ENCODE measurements around the gene MT2A. TPM values are rescaled to one million over a fixed set of nuclear protein-coding genes. Genes with fewer than 3 reads are reported as not detected.
"Not testable (repeated sequence)": the region's sequence is repeated elsewhere in the genome, so short reads cannot be mapped to it uniquely, and the experiment has no call there.

The MT2A gene
- total RNA-seq, result 100 to 1,000 TPM; 147 to 411 TPM
- long read RNA-seq, result 0 reads

DNA sequence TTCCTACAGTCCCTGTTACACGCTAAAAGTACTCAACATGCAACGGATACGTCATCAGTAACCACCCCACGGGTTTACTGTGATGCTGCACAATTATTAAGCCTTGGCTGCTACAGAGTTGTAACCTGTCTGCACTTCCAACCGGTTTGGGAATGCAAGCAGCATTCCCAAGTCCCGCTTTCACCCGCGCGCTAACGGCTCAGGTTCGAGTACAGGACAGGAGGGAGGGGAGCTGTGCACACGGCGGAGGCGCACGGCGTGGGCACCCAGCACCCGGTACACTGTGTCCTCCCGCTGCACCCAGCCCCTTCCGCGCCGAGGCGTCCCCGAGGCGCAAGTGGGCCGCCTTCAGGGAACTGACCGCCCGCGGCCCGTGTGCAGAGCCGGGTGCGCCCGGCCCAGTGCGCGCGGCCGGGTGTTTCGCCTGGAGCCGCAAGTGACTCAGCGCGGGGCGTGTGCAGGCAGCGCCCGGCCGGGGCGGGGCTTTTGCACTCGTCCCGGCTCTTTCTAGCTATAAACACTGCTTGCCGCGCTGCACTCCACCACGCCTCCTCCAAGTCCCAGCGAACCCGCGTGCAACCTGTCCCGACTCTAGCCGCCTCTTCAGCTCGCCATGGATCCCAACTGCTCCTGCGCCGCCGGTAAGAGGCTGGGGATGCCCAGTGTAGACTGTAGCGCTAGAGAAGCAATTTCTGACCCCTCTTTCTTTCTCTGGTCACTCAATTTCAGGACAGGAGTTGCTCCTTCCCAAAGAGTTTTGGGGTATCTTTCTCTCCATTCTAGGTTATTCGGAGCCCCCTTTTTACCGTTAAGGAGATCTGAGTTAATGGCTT lies at the start of gene MT2A:
TSS of gene MT2A (plus strand) at position 542 of the 833 bp plus-strand sequence. CDS start at position 614, 72 bp downstream.
- peak; percentile 83 to 85 for ATAC-seq
- peak; percentile 97 for DNase-seq
- intact Hi-C loops (cut with DNase I), result no loop called here

DNA sequence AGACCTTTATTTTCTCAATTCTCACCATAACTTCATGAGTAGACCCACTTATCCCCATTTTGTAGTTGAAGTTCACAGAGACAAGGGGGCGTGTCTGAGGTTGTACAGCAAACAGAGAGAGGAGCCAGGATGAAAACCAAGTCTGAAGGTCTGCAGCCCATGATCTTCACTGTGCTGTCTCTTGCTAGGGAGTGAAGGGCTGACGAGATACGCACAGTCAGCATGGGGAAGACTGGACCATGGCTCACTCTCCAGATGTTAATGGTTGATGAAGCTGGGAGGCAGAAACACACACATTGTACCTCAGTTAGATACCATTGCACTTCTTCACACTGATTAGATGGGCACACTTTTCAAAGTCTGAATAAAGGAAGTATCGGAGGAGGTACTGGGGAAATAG lies 49.3 kb upstream of the MT2A start:
- intact Hi-C loops (cut with DNase I), result no loop called here
- DNase-seq (no peak), ATAC-seq (no peak)

DNA sequence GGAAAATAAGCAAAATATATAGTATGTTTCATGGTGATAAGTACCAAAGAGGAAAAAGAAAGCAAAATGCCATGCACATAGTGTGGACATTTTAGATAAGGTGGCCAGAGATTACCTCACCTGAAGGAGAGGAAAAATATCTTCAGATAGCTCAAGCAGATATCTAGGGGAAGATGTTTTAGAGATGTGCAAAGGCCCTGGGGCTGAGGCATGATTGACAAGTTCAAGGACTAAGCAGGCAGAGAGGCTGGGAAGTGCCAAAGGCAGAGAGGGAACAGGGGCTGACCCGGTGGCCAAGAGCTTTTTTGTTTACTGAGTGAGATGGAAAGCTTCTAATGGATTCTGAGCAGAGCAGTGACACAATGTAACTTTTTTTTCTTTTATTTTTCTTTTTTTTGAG lies 47.9 kb upstream of the MT2A start:
- ATAC-seq (no peak), DNase-seq (no peak)
- intact Hi-C loops (cut with DNase I), result no loop called here

DNA sequence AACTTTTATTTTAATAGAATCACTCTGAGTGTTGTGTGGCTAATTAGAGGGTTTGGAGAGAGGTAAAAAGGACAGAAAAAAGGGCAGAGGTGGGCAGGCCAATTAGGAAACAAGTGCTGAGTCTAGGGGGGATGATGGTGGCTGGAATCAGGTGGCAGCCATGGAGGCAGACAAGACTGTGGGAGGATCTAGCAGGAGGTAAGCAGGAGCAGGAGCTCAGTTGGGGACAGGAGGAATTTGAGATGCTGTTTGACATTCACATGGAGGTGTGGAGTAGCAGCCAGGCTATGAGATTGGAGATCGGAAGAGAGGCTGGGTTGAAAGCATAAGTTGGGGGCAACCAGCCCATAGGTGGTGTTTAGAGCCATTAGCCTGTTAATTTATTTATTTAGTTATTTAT lies 47.3 kb upstream of the MT2A start:
- intact Hi-C loops (cut with DNase I), result no loop called here
- DNase-seq (no peak), ATAC-seq (no peak)

DNA sequence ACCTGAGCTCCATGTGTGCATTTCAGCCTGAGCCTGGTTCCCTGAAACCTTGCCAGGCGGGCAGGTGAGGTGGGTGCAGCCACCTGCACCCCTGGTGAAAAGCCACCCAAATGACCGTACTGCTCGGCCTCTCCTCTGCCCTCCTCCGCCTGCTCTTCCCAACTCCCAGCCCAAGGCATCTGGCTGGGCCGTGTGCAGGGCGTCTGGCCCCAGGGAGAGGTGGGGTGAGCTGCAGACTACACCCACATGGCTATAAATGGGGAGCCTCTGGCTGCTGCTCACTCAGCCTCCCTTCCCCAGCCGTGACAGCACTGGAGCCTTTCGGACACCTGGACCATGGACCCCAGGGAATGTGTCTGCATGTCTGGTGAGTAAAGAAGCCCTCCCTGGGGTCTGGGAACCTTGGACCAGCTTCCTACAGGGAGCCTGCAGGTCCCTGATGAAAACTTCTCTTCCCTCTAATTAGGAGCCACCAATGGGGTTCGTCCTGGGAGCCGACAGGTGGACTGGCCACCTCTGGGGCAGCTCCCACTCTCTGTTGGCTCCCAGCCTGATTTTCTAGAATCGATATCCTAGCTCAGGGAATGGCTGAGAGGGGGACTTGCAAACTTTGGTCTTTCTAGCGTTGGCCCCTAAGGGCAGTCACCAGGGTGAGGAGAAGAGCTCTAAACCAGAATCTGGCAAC lies 43.4 kb upstream of the MT2A start, which contains the start of gene MT4:
TSS of gene MT4 (plus strand) at position 281 of the 685 bp plus-strand sequence. CDS start at position 337, 56 bp downstream.
- ATAC-seq (no peak), DNase-seq (no peak)
- intact Hi-C loops (cut with DNase I), result no loop called here

DNA sequence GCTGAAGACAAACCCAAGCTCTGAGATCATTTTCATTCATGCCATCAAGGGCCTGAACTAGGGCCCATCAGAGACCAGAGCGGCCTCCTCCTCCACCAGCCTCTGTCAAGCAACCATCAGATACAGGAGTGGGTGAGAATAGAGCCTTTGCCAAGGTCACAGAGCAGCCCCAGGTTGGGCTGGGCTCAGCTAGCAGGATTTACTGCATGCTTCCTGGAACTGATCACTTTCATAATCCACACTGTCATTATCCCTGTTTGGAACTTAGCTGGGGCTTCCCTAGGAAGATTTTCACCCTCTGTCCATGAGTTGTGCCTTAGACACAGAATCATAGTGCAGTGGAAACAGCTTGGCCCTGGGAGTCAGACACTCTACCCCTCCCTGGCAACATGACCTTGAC lies 38.4 kb upstream of the MT2A start:
- ATAC-seq (no peak), DNase-seq (no peak)
- intact Hi-C loops (cut with DNase I), result loop anchor here in 1 of 2 donors (10.0 kb wide), 1 partner anchor 135 kb away; no protein-coding TSS in a partner anchor

DNA sequence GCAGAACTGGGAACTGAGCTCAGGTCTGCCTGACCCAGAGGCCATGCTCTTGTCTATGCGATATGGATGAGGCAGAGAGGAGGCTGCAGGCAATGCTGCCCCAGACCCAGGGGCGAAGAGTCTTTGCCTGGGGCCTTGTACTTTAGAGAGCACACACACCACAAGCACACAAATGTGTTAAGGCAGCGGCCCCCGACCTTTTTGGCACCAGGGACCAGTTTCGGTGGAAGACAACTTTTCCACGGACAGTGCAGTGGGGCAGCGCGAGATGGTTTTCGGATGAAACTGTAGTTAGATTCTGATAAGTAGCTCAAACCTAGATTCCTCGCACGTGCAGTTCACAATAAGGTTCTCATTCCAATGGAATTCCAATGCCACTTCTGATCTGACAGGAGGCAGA lies 36.9 kb upstream of the MT2A start:
- intact Hi-C loops (cut with DNase I), result loop anchor here in 1 of 2 donors (10.0 kb wide), 1 partner anchor 133 kb away; no protein-coding TSS in a partner anchor
- no peak for DNase-seq
- ATAC-seq, result no peak

DNA sequence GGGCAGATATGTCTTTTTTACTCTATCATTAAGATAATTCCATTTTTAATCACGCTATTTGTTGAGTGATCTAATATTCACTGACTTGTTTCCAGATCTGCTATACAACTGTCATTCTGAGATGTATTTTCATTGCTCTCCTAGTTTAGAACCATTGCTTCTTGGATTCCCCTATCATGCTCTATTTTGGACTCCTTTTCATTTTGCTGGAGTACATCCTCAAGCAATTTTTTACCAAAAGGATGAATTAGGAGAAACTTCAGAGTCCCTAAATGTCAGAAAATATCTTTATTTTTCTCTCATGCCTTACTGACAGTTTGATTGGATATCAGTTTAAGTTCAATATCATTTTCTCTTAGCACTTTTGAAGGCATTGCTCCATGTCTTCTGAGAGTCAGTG lies 33.8 kb upstream of the MT2A start:
- no peak for DNase-seq
- intact Hi-C loops (cut with DNase I), result loop anchor here (5.0 to 10.0 kb wide), 2 partner anchors 128 to 130 kb away; no protein-coding TSS in a partner anchor
- ATAC-seq, result no peak

DNA sequence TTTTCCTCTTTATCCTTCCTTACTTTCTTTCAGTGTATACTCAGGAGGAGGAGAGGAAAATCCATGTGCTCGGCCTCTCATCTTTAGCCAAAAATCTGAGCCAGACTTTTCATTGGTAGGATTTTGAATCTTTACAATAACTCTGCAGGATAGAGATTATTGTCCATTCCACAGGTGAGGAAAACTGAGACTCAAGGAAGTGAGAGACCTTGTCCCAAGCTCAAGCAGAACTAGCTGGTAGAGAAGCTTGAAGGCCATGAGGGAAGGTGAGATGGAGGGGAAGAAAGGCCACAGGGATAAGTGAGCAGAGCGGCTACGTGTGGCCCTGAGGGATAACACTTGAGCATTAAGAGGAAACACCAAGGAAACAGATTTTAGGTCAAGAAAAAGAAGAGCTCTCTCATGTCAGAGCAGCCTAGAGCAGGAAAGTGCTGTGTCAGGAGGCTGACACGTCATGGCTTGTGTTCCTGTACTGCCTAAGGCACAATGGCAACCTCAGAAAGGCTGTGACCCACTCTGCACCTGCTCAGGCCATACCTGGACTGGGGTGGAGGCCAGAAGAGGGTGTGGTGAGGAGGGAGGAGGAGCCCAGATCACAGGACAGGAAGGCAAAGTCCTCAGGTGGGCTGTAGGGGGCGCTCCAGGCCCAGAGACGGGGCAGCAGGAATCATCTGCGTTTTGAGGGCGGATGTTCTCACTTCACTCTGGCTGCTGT lies 31.6 kb upstream of the MT2A start:
- intact Hi-C loops (cut with DNase I), result loop anchor here (5.0 to 10.0 kb wide), 2 partner anchors 126 to 128 kb away; no protein-coding TSS in a partner anchor
- peak; percentile 74 for DNase-seq
- peak; percentile 90 to 94 for ATAC-seq

DNA sequence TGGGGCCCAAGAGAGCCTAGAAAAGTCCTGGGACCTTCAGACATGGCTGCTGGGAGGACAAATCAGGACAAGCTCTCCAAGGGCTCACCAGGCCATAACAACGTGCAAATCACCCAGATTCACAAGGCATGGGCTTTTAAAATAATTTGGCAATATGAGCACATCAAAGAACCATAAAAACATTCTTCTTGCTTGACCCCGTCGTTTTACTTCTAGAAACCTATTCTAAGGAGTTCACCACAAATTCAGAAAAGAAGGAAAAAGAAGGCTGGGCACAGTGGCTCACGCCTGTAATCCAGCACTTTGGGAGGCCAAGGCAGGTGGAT lies 31.1 kb upstream of the MT2A start:
- intact Hi-C loops (cut with DNase I), result loop anchor here (5.0 to 10.0 kb wide), 2 partner anchors 125 to 128 kb away; no protein-coding TSS in a partner anchor
- DNase-seq (no peak), ATAC-seq (no peak)

DNA sequence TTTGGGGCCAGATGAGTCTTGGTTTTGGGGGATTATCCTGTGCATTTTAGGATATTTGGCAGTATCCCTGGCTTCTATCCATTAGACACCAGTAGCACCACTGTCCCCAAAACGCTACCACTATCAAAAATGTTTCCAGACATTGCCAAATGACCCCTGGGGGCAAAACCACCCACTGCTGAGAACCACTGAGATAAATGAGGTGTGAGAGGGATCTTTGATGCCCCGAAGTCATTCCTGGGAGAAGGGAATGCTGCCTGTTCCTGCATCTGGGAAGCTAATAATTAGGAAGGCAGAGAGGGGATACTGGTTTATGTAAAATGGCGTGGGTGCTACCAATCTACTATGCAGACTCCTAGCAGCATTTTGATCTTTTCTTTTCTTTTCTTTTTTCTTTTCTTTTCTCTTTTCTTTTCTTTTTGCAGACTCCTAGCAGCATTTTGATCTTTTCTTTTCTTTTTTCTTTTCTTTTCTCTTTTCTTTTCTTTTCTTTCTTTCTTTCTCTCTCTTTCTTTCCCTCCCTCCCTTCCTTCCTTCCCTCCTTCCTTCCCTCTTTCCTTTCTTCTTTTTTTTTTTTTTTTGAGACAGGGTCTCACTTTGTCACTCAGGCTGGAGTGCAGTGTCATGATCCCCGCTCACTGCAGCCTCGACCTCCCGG lies 27.9 kb upstream of the MT2A start:
- DNase-seq, result no peak
- ATAC-seq, result no peak
- intact Hi-C loops (cut with DNase I), result no loop called here

DNA sequence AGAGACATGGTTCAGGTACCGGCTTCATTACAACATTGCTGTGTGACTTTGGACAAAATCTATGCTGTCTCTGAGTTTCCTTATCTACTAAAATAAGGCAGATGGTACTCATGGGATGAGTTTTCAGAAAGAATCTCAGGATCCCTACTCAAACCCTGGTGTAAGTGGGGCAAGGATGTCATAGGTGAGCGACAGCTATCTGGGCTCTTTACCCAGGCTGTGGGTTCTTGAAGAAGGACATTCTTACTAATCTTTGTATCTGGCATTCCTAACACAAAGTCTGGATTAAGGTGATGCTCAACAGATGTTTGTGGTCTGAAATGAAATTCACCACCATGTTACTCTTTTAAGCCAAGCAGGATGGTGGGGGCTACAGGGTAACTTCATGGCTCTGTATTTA lies 25.5 kb upstream of the MT2A start:
- DNase-seq; ATAC-seq; intact Hi-C loops (cut with DNase I): not testable (repeated sequence)

DNA sequence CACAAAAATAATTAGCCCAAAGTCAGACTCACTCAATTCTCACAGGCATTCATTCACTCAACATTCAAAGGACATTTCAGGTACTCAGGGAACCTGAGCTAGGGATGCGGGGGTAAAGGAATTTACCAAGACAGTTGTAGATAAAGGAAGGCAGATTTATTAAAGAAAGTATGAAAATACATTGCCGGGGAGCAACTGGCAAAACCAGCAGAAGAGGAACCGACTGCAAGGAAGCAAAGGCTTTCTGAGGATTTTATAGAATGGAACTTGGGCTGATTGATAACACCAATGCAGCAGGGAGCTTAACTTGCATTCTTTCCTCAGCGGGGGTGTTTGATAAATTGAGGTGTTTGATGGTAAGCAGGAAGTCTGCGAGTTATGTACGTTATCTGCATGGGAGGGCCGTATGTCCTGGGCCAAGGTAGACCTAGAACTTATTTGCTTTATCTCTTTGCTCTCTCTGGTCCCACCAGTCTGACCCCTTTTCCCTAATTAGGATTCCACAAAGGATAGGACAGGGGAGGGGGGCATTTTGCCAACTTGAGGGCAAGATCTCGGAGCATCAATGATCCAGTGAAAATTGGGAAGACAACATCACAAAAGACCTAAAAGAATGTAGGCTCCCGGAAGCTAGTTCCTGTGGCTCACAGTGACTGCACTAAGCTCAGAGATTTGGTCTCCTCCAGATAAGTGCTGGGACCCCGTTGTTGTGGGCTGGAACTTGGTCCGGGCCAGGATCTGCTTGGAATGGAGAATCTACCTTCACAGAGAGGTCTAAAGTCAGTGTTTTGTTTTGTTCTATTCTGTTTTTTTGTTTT lies 24.8 kb upstream of the MT2A start:
- no peak for DNase-seq
- intact Hi-C loops (cut with DNase I), result no loop called here
- no peak for ATAC-seq

DNA sequence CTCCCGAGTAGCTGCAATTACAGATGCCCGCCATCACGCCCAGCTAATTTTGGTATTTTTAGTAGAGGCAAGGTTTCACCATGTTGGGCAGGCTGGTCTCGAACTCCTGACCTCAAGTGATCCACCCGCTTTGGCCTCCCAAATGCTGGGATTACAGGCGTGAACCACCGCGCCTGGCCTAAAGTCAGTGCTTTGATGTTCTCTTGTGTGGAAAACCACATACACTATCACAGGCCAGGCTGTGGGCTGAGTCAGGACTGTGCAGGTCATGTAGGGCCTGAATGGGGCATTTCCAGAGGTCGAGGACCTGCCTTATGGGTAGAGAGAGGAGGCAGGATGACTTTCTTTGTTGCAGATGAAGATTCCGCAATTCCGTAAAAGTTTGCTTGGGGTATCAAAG lies 24.1 kb upstream of the MT2A start:
- intact Hi-C loops (cut with DNase I), result no loop called here

DNA sequence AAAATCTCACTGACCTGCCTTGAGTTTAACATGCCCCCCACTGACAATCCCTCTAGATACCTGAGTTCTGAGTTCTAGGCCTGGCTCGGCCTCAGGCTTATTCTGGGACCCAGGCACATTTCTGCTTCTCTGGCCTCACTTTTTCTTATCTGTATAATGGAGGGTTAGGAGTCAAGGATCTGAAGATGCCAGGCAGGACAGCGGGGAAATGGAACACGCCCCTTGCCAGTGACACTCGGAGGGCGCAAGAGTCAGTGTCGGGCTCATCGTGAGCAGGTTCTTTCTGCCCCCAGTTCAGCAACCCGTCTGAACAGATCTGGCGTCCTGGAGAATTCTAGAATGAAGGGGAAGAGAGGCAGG lies 19.6 kb upstream of the MT2A start:
- ATAC-seq, result no peak
- intact Hi-C loops (cut with DNase I), result no loop called here
- no peak for DNase-seq

More for the DNA sequence above, 24.1 kb upstream of the MT2A start:
- DNase-seq, result no peak
- ATAC-seq, result no peak

DNA sequence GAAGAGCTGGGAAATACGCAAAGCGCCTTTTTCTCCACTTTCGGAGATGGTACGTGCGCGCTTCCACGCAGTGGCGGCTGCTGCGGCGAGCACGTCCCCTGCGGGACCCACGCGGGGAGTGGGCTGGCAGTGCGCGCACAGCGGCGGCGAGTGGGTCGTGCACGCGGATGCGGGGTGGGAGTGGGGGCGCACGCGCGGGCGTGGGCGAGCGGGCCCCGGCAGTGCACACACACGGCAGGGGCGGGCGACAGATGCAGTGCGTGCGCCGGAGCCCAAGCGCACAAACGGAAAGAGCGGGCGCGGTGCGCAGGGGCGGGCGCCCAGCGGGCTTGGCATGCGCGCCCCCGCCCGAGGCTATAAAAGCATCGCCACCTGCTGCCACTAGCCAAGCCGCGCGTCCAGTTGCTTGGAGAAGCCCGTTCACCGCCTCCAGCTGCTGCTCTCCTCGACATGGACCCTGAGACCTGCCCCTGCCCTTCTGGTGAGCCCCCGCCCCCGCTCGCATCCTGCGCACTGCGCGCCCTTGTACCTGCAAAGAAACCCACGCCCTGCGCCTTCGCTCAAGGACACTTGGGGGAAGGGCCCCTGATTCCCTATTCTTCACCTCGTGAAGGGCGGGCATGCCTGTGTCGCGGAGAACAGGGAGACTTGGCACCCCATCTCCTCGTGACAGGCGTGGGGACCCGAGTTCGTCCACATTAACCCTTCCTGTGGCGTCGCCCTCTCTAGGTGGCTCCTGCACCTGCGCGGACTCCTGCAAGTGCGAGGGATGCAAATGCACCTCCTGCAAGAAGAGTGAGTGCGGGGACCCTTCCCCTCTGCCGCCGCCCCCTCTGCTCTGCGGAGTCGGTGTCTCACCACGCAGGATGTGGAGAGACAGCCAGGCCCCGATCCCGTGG lies 19.0 kb upstream of the MT2A start, which contains the start of gene MT3:
TSS of gene MT3 (plus strand) at position 388 of the 899 bp plus-strand sequence. CDS start at position 451, 63 bp downstream.
- peak; percentile 50 for ATAC-seq
- no peak for DNase-seq
- intact Hi-C loops (cut with DNase I), result no loop called here

DNA sequence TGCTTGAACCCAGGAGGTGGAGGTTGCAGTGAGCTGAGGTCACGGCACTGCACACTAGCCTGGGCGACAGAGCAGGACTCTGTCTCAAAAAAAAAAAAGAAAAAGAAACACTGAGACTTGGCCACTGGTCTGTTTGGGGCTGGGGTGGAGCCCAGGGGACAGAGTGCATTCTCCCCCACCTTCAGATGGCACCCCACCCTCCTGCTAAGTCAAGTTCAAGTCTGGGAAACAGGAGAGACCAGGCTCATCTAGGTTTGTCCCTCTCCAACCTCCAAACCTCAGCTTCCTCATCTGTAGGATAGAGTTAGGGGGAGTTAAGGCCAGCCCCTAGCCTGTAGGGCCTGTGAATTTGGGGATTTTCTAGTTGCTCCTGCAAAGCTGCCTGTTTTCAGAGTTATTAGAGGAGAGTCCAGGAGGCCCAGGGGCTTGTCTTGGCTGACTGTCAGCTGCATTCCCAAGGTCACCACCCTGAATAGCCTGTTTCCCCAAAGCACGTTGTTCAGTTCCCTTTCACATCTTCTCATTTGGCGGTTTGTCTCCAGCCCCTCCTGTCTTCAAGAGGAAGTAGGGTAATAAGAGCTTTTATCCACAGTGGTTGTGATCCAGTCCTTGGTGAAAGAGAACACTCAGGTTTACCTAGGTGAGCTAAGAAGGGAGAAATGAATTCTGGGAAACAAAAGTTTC lies 16.9 kb upstream of the MT2A start:
- no peak for DNase-seq
- intact Hi-C loops (cut with DNase I), result no loop called here
- ATAC-seq, result no peak

Data from left cardiac atrium (tissue), 4 donors.